Bronchial epithelial cell (primary cell): ENCODE data around the gene CEP44. TPM values are rescaled to one million over a fixed set of nuclear protein-coding genes. Genes with fewer than 3 reads are reported as not detected.

Source experiments
- DNase-seq: peaks from one replicate; pipeline ENCODE4 v3.0.0-alpha.2; 2010; ENCODE audit warnings: low read depth
- FAIRE-seq: peaks from 2 replicates; lab custom pipeline; 2011; peaks lifted over from hg19 to GRCh38; lab: Jason Lieb, UNC
- H3K27me3 ChIP-seq: 2 replicates; pipeline ENCODE4 v1.5.1; 2011; ENCODE audit warnings: low read length; ENCODE audit not compliant: control insufficient read depth, insufficient read depth
- H3K36me3 ChIP-seq: 2 replicates; pipeline ENCODE4 v1.5.1; 2011; ENCODE audit warnings: low read length; ENCODE audit not compliant: control insufficient read depth, insufficient read depth
- H3K4me3 ChIP-seq: 2 replicates; pipeline ENCODE4 v1.5.1; 2011; ENCODE audit warnings: mild to moderate bottlenecking, low read depth, low read length, control low read depth
- total RNA-seq: library from RNA; depleted of rRNA; stranded (reverse); fragments of >200 nt; gene quantifications from 2 replicates; pipeline ENCODE4 v1.2.1, GENCODE V29; 2014
- TF ChIP-seq, protein P1 (sequence below): IDR thresholded peaks from 2 replicates; pipeline ENCODE4 v1.5.1; 2011; ENCODE audit warnings: mild to moderate bottlenecking, moderate library complexity, low read length, control low read depth, inconsistent platforms; ENCODE audit not compliant: insufficient read depth, severe bottlenecking

CEP44 gene
- total RNA-seq, 1 donor from 2014 or later = 16.8 TPM

DNA sequence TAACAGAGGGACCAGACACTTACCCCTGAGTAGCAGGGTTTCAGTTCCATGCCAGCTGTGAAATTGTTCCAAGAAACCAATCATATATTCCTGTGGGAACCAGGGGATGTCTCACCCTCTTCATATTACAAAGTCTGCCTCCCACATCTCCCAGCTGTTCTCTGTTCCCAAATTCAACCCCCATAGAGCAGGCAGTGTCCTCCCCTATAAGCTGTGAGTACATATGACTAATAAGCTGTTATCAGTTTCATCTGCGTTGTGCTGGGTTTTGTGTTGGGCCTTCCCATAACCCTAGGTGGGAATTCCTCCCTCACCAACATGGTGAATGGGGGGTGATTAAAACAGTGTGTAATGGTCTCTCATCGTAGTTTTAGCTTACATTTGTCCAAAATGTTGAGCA lies 41.0 kb downstream of the CEP44 start:
- Histone ChIP-seq H3K27me3 (no peaks in the 10 kb centered on the region), H3K36me3 (no peaks in the 10 kb centered on the region), H3K4me3 (no peak overlapping the region)
- DNase-seq = no peak
- TF ChIP-seq, protein P1, sequence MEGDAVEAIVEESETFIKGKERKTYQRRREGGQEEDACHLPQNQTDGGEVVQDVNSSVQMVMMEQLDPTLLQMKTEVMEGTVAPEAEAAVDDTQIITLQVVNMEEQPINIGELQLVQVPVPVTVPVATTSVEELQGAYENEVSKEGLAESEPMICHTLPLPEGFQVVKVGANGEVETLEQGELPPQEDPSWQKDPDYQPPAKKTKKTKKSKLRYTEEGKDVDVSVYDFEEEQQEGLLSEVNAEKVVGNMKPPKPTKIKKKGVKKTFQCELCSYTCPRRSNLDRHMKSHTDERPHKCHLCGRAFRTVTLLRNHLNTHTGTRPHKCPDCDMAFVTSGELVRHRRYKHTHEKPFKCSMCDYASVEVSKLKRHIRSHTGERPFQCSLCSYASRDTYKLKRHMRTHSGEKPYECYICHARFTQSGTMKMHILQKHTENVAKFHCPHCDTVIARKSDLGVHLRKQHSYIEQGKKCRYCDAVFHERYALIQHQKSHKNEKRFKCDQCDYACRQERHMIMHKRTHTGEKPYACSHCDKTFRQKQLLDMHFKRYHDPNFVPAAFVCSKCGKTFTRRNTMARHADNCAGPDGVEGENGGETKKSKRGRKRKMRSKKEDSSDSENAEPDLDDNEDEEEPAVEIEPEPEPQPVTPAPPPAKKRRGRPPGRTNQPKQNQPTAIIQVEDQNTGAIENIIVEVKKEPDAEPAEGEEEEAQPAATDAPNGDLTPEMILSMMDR = no peak
- FAIRE-seq = no peak

DNA sequence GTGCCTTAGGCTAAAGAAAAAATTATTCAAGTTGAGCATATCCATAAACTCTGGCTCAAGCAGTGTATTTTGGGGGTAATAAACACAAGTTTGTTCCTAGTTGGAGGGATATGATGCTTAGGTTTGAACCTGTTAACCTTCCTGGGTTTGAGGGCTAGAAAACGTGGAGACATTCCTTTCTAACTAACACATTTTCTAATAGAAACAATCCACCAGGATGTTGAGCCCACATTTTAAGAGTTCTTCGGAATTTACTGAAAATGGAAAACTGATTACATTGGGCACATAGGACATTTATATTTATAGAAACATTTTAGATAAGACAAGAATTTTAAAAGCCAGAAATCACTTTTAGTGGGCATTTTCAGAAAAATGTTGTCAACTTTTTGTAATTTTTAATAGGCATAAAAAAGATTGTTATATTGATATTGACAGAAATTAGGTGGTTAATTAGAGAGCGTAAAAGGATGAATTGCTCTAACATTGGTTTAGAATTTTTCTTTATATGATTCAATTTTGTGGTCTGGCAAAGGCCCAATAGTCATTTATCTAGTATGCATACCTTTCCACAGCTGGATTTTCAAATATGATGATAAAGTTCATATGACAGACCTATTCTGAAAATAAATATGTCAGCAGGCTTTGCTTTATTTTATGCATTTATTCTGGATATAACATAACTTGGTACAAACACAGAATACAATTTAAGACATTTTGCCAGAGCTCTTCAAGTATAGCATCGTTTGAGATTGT lies 49.2 kb downstream of the CEP44 start:
- no peaks in the 10 kb centered on the region for H3K36me3 ChIP-seq
- peak; percentile 61 for DNase-seq
- H3K27me3 ChIP-seq = no peaks in the 10 kb centered on the region
- no peak for FAIRE-seq
- H3K4me3 ChIP-seq = no peak overlapping the region
- TF ChIP-seq, protein P1 = no peak

DNA sequence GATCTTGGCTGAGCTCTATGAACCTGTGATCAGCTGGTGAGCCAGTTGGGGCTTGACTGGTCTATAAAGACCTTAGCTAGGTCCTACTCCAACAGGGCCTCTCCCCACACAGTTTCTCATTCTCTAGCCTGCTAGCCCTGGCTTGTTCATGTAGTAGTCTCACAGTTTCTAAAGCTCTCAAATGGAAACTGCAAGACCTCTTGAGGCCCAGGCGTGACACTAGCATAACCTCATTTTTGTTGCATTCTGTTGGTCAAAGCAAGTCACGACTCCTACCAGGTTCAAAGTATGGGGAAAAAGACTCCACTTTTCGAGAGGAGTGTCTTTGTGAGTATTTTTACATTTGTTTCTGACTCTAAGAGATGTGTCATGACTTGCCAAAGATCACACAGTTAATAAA lies 50.9 kb downstream of the CEP44 start:
- TF ChIP-seq, protein P1 = no peak
- Histone ChIP-seq H3K36me3 (no peaks in the 10 kb centered on the region), H3K4me3 (no peak overlapping the region), H3K27me3 (no peaks in the 10 kb centered on the region)
- DNase-seq (peak; percentile 96), FAIRE-seq (no peak)

DNA sequence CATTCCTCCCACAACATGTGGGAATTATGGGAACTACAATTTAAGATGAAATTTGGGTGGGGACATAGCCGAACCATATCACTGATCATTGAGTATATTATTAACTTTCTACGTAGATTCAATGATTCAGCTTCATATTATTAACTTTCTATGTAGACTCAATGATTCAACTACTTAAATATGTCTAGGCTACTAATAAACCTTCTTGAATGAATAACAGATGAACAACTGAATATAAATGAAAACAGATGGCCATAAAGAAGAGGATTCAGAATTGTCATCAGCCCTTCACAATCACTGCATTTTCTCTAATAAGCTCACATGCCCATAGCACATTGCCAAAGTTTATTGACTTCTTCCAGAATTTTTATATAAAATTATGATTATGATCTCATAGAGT lies 57.0 kb downstream of the CEP44 start:
- TF ChIP-seq, protein P1 = no peak
- FAIRE-seq = no peak
- no peak overlapping the region for H3K4me3 ChIP-seq
- H3K36me3 ChIP-seq = no peaks in the 10 kb centered on the region
- no peaks in the 10 kb centered on the region for H3K27me3 ChIP-seq
- DNase-seq = no peak

DNA sequence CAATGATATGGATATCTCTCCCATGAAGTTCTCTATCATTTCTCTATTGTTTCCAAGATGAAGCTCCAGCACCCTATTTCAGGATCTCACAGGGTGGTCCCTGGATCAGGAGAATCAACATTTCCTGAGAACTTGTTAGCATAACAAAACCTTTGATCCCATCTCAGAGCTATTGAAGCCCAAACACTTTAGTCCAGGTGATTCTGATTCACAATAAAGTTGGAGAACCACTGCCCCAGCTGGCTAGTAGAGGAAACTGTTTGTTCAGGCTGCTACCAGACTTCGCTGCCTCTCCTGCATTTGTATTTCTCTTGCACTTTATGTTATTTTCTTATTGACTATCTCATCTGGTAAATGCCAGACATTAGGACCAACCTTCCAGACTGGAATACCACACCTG lies 65.4 kb downstream of the CEP44 start:
- Histone ChIP-seq H3K4me3 (no peak overlapping the region), H3K36me3 (no peaks in the 10 kb centered on the region), H3K27me3 (no peaks in the 10 kb centered on the region)
- FAIRE-seq (no peak), DNase-seq (no peak)
- TF ChIP-seq, protein P1 = no peak
